GM12878 (cell line): Measurements from ENCODE around the gene HAUS1. TPM values are rescaled to one million over a fixed set of nuclear protein-coding genes. Genes with fewer than 3 reads are reported as not detected.
A peak's percentile ranks its signal among the peaks of the same experiment; 100 is the strongest.

Experiments
- ASH2L ChIP-seq: fragments of 300-600, 200-600 bp; sonication (generic); IDR thresholded peaks from 2 replicates; pipeline ENCODE4 v1.6.1; 2017; ENCODE audit warnings: low read depth, mild to moderate bottlenecking, borderline replicate concordance
- CREB1 ChIP-seq: IDR thresholded peaks from 2 replicates; pipeline ENCODE4 v1.6.1; 2012; ENCODE audit warnings: low read depth, mild to moderate bottlenecking, inconsistent platforms
- FOS ChIP-seq: IDR thresholded peaks from 3 replicates; pipeline ENCODE4 v1.6.1; 2011; ENCODE audit warnings: borderline replicate concordance; ENCODE audit not compliant: insufficient read length; ENCODE audit errors: extremely low read depth
- HCFC1 ChIP-seq: fragments of 150-350 bp; IDR thresholded peaks from 2 replicates; pipeline ENCODE4 v1.6.1; 2014; ENCODE audit warnings: low read length
- IRF5 ChIP-seq: fragments of 450-650 bp; IDR thresholded peaks from 2 replicates; pipeline ENCODE4 v1.6.1; 2017; ENCODE audit warnings: borderline replicate concordance
- JUND ChIP-seq: IDR thresholded peaks from 2 replicates; pipeline ENCODE4 v1.6.1; 2012; ENCODE audit warnings: low read depth, mild to moderate bottlenecking, low read length, improper control_type of control experiment, moderate library complexity
- KDM1A ChIP-seq: fragments of 200-600 bp; sonication (generic); IDR thresholded peaks from 2 replicates; pipeline ENCODE4 v1.6.1; 2016; ENCODE audit warnings: borderline replicate concordance
- NFYA ChIP-seq: IDR thresholded peaks from 2 replicates; pipeline ENCODE4 v1.6.1; 2011; ENCODE audit warnings: low read depth, mild to moderate bottlenecking, low read length, improper control_type of control experiment, borderline replicate concordance
- NFYB ChIP-seq: IDR thresholded peaks from 2 replicates; pipeline ENCODE4 v1.6.1; 2011; ENCODE audit warnings: low read depth, mild to moderate bottlenecking, low read length, improper control_type of control experiment, moderate library complexity; ENCODE audit not compliant: insufficient read depth
- PAX8 ChIP-seq: fragments of 450-650 bp; IDR thresholded peaks from 2 replicates; pipeline ENCODE4 v1.6.1; 2017; ENCODE audit warnings: mild to moderate bottlenecking, moderate library complexity
- PML ChIP-seq: IDR thresholded peaks from 2 replicates; pipeline ENCODE4 v1.6.1; 2012; ENCODE audit warnings: low read length, inconsistent platforms
- POLR2AphosphoS2 ChIP-seq: IDR thresholded peaks from 2 replicates; pipeline ENCODE4 v1.6.1; 2011; ENCODE audit warnings: low read depth, mild to moderate bottlenecking, low read length, improper control_type of control experiment, moderate library complexity
- RFX5 ChIP-seq: IDR thresholded peaks from 2 replicates; pipeline ENCODE4 v1.6.1; 2011; ENCODE audit warnings: low read depth, low read length, improper control_type of control experiment
- SIN3A ChIP-seq: IDR thresholded peaks from 2 replicates; pipeline ENCODE4 v1.6.1; 2012; ENCODE audit warnings: low read depth, low read length, improper control_type of control experiment
- SIX5 ChIP-seq: IDR thresholded peaks from 2 replicates; pipeline ENCODE4 v1.6.1; 2011; ENCODE audit warnings: mild to moderate bottlenecking, low read depth, low read length, moderate library complexity; ENCODE audit not compliant: severe bottlenecking
- SMAD5 ChIP-seq: IDR thresholded peaks from 2 replicates; pipeline ENCODE4 v1.6.1; 2016; ENCODE audit warnings: antibody characterized with exemption, low read depth
- SMC3 ChIP-seq: IDR thresholded peaks from 2 replicates; pipeline ENCODE4 v1.6.1; 2011; ENCODE audit warnings: low read length, improper control_type of control experiment, borderline replicate concordance
- SUZ12 ChIP-seq: fragments of 200-600 bp; sonication (generic); IDR thresholded peaks from one replicate; pipeline ENCODE4 v1.6.1; 2018; ENCODE audit warnings: antibody characterized with exemption, mild to moderate bottlenecking; ENCODE audit not compliant: unreplicated experiment
- TARDBP ChIP-seq: IDR thresholded peaks from 2 replicates; pipeline ENCODE4 v1.6.1; 2016; ENCODE audit warnings: borderline replicate concordance
- TBL1XR1 ChIP-seq: IDR thresholded peaks from 2 replicates; pipeline ENCODE4 v1.6.1; 2012; ENCODE audit warnings: low read depth, low read length, improper control_type of control experiment
- TCF7 ChIP-seq: IDR thresholded peaks from 2 replicates; pipeline ENCODE4 v1.6.1; 2014; ENCODE audit warnings: antibody characterized with exemption, borderline replicate concordance
- ZBED1 ChIP-seq: IDR thresholded peaks from 2 replicates; pipeline ENCODE4 v1.6.1; 2016; ENCODE audit warnings: borderline replicate concordance
- ZNF217 ChIP-seq: fragments of 450-650 bp; IDR thresholded peaks from 2 replicates; pipeline ENCODE4 v1.6.1; 2017; ENCODE audit warnings: antibody characterized with exemption, mild to moderate bottlenecking
- ZNF687 ChIP-seq: fragments of 450-650 bp; IDR thresholded peaks from 2 replicates; pipeline ENCODE4 v1.6.1; 2017; ENCODE audit warnings: mild to moderate bottlenecking, moderate library complexity
- polyA plus RNA-seq, 11 experiments: library from polyadenylated mRNA; depleted of rRNA in 4 of 11; unstranded in 6 of 11; stranded (reverse) in 5 of 11; fragments of >200 nt; fragmentation: Nextera tagmentation in 4 of 11; fragmentation: Illumina TruSeq in 1 of 11; extraction: Ambion mirVana in 4 of 11; extraction: Trizol in 1 of 11; gene quantifications; 1 replicate in 1 of 11; 2 replicates in 10 of 11; pipeline versions ENCODE4 v1.2.1 to v1.2.3, GENCODE V29; 2011 to 2016; ENCODE audit warnings: inconsistent platforms in 2 of 11, missing spikeins in 2 of 11, low read depth in 1 of 11
- total RNA-seq, 4 experiments: library from RNA; depleted of rRNA in 3 of 4; stranded (reverse); fragments of >200 nt in 3 of 4; fragmentation: Illumina TruSeq in 1 of 4; extraction: Trizol in 1 of 4; gene quantifications; 2 replicates each; pipeline versions ENCODE4 v1.2.1 to v1.2.3, GENCODE V29; 2013 to 2021
- TF ChIP-seq, protein P1 (sequence below): fragments of 450-650 bp; IDR thresholded peaks from 2 replicates; pipeline ENCODE4 v1.6.1; 2017; ENCODE audit warnings: antibody characterized with exemption, mild to moderate bottlenecking, moderate library complexity

HAUS1 gene
- total and polyA plus RNA-seq, 10 of the 15 experiments (the other 5 are each of a cell fraction or from before 2014, with no cell fraction given) = 41.2 to 182 (median 91.9) TPM

DNA sequence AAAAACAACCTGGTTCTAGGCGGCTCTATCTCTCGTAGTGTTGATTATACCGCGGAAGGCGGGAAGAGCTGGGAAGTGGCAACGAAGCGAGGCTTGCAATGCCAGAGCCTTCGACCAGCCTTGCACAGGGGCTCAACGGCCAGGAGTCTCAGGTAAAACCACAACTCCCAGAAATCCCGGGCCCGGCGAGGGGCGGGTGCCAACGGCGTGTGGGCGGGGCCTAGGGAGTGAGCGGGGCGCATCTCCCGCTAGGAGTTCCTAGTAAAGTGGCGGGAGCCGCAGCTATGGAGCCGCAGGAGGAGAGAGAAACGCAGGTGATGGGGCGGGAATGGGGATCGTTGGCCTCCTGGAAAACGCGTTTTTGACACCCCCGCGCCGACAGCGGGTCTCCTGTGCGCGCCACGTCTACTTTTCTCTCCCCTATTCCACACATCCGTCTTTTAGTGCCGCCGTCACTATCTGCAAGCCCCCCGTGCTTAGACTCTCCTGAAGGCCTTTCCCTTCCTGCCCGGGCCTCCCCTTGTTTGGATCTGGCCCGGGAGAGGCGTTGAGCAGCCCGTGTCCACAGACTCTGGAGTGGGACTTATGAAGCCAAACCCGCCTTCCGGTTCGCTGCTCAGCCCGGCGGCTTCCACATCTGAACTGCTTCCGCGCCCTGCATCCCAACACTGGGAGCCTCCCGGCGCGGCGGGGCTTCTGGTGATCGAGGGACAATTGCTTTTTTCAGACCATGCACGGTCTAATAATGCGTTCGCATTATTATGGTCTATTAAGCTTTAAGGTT, at the start of gene HAUS1 (continued):
- TF ChIP-seq FOS = no peak
- TF ChIP-seq SUZ12 = no peak
- no peak for TF ChIP-seq PAX8
- TF ChIP-seq, protein P1, sequence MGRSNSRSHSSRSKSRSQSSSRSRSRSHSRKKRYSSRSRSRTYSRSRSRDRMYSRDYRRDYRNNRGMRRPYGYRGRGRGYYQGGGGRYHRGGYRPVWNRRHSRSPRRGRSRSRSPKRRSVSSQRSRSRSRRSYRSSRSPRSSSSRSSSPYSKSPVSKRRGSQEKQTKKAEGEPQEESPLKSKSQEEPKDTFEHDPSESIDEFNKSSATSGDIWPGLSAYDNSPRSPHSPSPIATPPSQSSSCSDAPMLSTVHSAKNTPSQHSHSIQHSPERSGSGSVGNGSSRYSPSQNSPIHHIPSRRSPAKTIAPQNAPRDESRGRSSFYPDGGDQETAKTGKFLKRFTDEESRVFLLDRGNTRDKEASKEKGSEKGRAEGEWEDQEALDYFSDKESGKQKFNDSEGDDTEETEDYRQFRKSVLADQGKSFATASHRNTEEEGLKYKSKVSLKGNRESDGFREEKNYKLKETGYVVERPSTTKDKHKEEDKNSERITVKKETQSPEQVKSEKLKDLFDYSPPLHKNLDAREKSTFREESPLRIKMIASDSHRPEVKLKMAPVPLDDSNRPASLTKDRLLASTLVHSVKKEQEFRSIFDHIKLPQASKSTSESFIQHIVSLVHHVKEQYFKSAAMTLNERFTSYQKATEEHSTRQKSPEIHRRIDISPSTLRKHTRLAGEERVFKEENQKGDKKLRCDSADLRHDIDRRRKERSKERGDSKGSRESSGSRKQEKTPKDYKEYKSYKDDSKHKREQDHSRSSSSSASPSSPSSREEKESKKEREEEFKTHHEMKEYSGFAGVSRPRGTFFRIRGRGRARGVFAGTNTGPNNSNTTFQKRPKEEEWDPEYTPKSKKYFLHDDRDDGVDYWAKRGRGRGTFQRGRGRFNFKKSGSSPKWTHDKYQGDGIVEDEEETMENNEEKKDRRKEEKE = no peak
- no peak for TF ChIP-seq SMC3
- TF ChIP-seq CREB1 = no peak
- TF ChIP-seq TCF7 = no peak
- no peak for TF ChIP-seq RFX5
- no peak for TF ChIP-seq IRF5
- no peak for TF ChIP-seq TBL1XR1
- TF ChIP-seq SIX5 = peak; percentile 78
- TF ChIP-seq NFYB = no peak
- TF ChIP-seq KDM1A = no peak
- 0 out of 2 replicates have a peak, but pooled peaks have one; percentile 29 for TF ChIP-seq SIN3A
- TF ChIP-seq HCFC1 = peak; percentile 77
- no peak for TF ChIP-seq TARDBP
- no peak for TF ChIP-seq PML
- no peak for TF ChIP-seq JUND
- no peak; the same call in 1 of the 2 replicates for TF ChIP-seq SMAD5
- no peak for TF ChIP-seq ASH2L
- 0 out of 2 replicates have a peak, but pooled peaks have one; percentile 38 for TF ChIP-seq POLR2AphosphoS2
- TF ChIP-seq NFYA = no peak
- TF ChIP-seq ZNF217 = no peak
- TF ChIP-seq ZBED1 = no peak
- no peak for TF ChIP-seq ZNF687
